ENCODE data around the gene TMEM117. TPM values are rescaled to one million over a fixed set of nuclear protein-coding genes. Genes with fewer than 3 reads are reported as not detected.
"Not testable (repeated sequence)": the region's sequence is repeated elsewhere in the genome, so short reads cannot be mapped to it uniquely, and the experiment has no call there.

TMEM117 gene
- total RNA-seq, 1 donor from 2014 or later: 13.1 TPM

DNA sequence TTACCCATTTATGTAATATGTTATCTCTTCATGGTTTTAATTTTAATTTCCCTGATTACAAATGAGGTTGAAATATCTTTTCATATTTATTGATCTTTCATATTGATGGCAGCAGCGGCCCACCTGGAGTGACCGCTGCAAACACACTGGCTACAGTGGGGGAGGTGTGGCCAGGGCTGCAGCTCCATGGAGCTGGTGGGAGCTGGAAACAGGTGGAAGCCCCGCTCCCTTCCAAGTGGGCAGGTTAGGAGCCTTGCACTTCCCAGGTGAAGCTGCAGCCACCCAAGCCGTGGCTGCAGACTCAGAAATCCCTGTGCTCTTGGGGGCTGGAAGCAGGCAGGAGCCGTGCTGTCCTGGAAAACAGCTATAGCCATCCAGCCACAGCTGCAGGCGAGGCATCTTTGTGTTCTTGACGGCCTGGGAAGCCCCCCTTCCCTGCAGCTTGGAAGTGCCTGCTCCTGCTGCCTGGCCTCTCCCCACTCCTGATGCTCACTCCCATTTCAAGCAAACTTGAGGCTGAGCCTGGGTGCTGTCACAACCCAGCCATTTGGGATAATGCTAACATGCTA, 201.1 kb downstream of the TMEM117 start:
- peaks cover 2% of the 10 kb centered on the region for H3K36me3 Mint-ChIP-seq (ENCODE audit: low read depth, unreplicated experiment)
- no peaks in the 10 kb centered on the region for H3K4me1 Mint-ChIP-seq (ENCODE audit: low read depth, unreplicated experiment)
- H3K4me3 ChIP-seq (ENCODE audit: insufficient read depth, low read depth, low read length): no peak overlapping the region
- H3K27ac ChIP-seq (ENCODE audit: low read depth, low read length): no peak overlapping the region
- no peaks in the 10 kb centered on the region for H3K27me3 ChIP-seq (ENCODE audit: insufficient read depth, low read length)
- no peak overlapping the region for H3K27ac Mint-ChIP-seq (ENCODE audit: unreplicated experiment)
- H3K79me2 ChIP-seq (ENCODE audit: insufficient read depth, low read length): no peaks in the 10 kb centered on the region
- no peaks in the 10 kb centered on the region for H3K4me1 ChIP-seq (ENCODE audit: insufficient read depth, low read length)
- H4K20me1 ChIP-seq (ENCODE audit: insufficient read depth, low read length): no peaks in the 10 kb centered on the region
- no peaks in the 10 kb centered on the region for H3K27me3 Mint-ChIP-seq (ENCODE audit: low read depth, unreplicated experiment)
- H2AFZ ChIP-seq (ENCODE audit: low read depth, low read length): no peak overlapping the region
- H3K4me2 ChIP-seq (ENCODE audit: low read length): no peak overlapping the region
- H3K36me3 ChIP-seq (ENCODE audit: insufficient read depth, low read length): no peaks in the 10 kb centered on the region
- no peak overlapping the region for H3K9ac ChIP-seq (ENCODE audit: low read length)
- TF ChIP-seq, protein P1, sequence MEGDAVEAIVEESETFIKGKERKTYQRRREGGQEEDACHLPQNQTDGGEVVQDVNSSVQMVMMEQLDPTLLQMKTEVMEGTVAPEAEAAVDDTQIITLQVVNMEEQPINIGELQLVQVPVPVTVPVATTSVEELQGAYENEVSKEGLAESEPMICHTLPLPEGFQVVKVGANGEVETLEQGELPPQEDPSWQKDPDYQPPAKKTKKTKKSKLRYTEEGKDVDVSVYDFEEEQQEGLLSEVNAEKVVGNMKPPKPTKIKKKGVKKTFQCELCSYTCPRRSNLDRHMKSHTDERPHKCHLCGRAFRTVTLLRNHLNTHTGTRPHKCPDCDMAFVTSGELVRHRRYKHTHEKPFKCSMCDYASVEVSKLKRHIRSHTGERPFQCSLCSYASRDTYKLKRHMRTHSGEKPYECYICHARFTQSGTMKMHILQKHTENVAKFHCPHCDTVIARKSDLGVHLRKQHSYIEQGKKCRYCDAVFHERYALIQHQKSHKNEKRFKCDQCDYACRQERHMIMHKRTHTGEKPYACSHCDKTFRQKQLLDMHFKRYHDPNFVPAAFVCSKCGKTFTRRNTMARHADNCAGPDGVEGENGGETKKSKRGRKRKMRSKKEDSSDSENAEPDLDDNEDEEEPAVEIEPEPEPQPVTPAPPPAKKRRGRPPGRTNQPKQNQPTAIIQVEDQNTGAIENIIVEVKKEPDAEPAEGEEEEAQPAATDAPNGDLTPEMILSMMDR (IDR thresholded peaks at IDR 0.05; ENCODE audit: insufficient read depth, low read depth, low read length): no peak
- no peak for TF ChIP-seq EZH2 (IDR thresholded peaks at IDR 0.05; ENCODE audit: insufficient read depth, low read length)
- H3K9me3 ChIP-seq (ENCODE audit: insufficient read depth, low read depth, low read length): no peaks in the 10 kb centered on the region
- DNase-seq (ENCODE audit: low read depth) (no peak), FAIRE-seq (no peak)
- no peak overlapping the region for H3K4me3 Mint-ChIP-seq (ENCODE audit: unreplicated experiment)
- H3K9me3 Mint-ChIP-seq (ENCODE audit: unreplicated experiment): no peaks in the 10 kb centered on the region

DNA sequence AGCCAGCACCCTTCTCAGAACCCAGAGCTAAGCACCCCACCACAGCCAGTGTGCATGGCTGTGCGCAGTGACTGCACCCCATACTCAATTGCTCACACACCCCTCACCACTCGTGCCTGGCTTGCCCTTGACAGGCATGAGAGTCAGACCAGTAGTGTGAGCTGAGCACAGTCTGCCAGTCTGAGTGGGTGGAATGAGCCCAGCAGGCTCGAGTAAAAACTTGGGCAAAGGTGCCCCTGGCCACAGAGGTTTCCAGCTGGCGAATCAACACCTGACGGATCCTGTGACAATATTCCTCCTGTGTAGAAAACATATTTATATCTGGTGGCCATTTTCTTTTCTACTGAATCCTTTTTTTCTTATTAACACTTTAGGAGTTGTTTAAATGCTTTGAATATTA, 202.5 kb downstream of the TMEM117 start:
- Histone ChIP-seq H3K9me3 (ENCODE audit: insufficient read depth, low read depth, low read length) (no peaks in the 10 kb centered on the region), H3K9ac (ENCODE audit: low read length) (no peak overlapping the region), H3K4me1 (ENCODE audit: insufficient read depth, low read length) (no peaks in the 10 kb centered on the region), H4K20me1 (ENCODE audit: insufficient read depth, low read length) (no peaks in the 10 kb centered on the region), H2AFZ (ENCODE audit: low read depth, low read length) (no peak overlapping the region), H3K27ac (ENCODE audit: low read depth, low read length) (no peak overlapping the region), H3K27me3 (ENCODE audit: insufficient read depth, low read length) (no peaks in the 10 kb centered on the region), H3K4me2 (ENCODE audit: low read length) (no peak overlapping the region), H3K79me2 (ENCODE audit: insufficient read depth, low read length) (no peaks in the 10 kb centered on the region), H3K36me3 (ENCODE audit: insufficient read depth, low read length) (no peaks in the 10 kb centered on the region), H3K4me3 (ENCODE audit: insufficient read depth, low read depth, low read length) (no peak overlapping the region)
- FAIRE-seq (no peak), DNase-seq (ENCODE audit: low read depth) (no peak)
- TF ChIP-seq, protein P1 (IDR thresholded peaks at IDR 0.05; ENCODE audit: insufficient read depth, low read depth, low read length): no peak
- no peak for TF ChIP-seq EZH2 (IDR thresholded peaks at IDR 0.05; ENCODE audit: insufficient read depth, low read length)
- Mint-ChIP-seq H3K9me3 (ENCODE audit: unreplicated experiment) (no peaks in the 10 kb centered on the region), H3K27ac (ENCODE audit: unreplicated experiment) (no peak overlapping the region), H3K4me1 (ENCODE audit: low read depth, unreplicated experiment) (no peaks in the 10 kb centered on the region), H3K36me3 (ENCODE audit: low read depth, unreplicated experiment) (peaks cover 2% of the 10 kb centered on the region), H3K27me3 (ENCODE audit: low read depth, unreplicated experiment) (no peaks in the 10 kb centered on the region), H3K4me3 (ENCODE audit: unreplicated experiment) (no peak overlapping the region)

DNA sequence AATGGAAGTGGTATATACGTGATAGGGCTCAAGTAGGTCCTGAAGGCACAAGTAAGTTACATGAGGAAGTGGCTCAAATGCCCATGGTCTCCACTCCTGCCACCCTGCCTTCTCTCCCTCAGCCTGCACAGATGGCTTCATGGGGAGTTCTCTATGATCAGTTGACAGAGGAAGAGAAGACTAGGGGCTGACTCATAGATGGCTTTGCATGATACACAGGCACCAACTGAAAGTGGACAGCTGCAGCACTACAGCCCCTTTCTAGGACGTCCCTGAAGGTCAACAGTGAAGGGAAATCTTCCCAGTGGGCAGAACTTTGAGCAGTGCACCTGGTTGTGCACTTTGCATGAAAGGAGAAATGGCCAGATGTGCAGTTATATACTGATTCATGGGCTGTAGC, 208.6 kb downstream of the TMEM117 start:
- H3K27ac Mint-ChIP-seq (ENCODE audit: unreplicated experiment); H3K4me3 ChIP-seq (ENCODE audit: insufficient read depth, low read depth, low read length); H3K9ac ChIP-seq (ENCODE audit: low read length); H3K9me3 ChIP-seq (ENCODE audit: insufficient read depth, low read depth, low read length); H3K36me3 Mint-ChIP-seq (ENCODE audit: low read depth, unreplicated experiment); H2AFZ ChIP-seq (ENCODE audit: low read depth, low read length); H3K4me1 Mint-ChIP-seq (ENCODE audit: low read depth, unreplicated experiment); H3K4me3 Mint-ChIP-seq (ENCODE audit: unreplicated experiment); H3K79me2 ChIP-seq (ENCODE audit: insufficient read depth, low read length); H3K4me1 ChIP-seq (ENCODE audit: insufficient read depth, low read length); H3K27me3 ChIP-seq (ENCODE audit: insufficient read depth, low read length); H4K20me1 ChIP-seq (ENCODE audit: insufficient read depth, low read length); H3K4me2 ChIP-seq (ENCODE audit: low read length); FAIRE-seq; H3K27me3 Mint-ChIP-seq (ENCODE audit: low read depth, unreplicated experiment); H3K27ac ChIP-seq (ENCODE audit: low read depth, low read length); H3K9me3 Mint-ChIP-seq (ENCODE audit: unreplicated experiment); DNase-seq (ENCODE audit: low read depth); H3K36me3 ChIP-seq (ENCODE audit: insufficient read depth, low read length): not testable (repeated sequence)
